Endothelial cell (in vitro differentiated cells): Measurements from ENCODE around the gene LRCOL1. TPM values are rescaled to one million over a fixed set of nuclear protein-coding genes. Genes with fewer than 3 reads are reported as not detected.
A peak's percentile ranks its signal among the peaks of the same experiment; 100 is the strongest.

Source experiments
- DNase-seq: peaks from one replicate; pipeline ENCODE4 v3.0.0; 2021; ENCODE audit warnings: low spot score
- H3K27ac Mint-ChIP-seq: one replicate; pipeline ENCODE4 v1.8.0; 2021; ENCODE audit warnings: mixed read lengths, inconsistent platforms; ENCODE audit not compliant: unreplicated experiment
- H3K27me3 Mint-ChIP-seq: one replicate; pipeline ENCODE4 v1.8.0; 2021; ENCODE audit warnings: mild to moderate bottlenecking, moderate library complexity, mixed read lengths, inconsistent platforms; ENCODE audit not compliant: unreplicated experiment
- H3K36me3 Mint-ChIP-seq: one replicate; pipeline ENCODE4 v1.8.0; 2021; ENCODE audit warnings: mild to moderate bottlenecking, low read depth, mixed read lengths, inconsistent platforms; ENCODE audit not compliant: unreplicated experiment
- H3K4me1 Mint-ChIP-seq: one replicate; pipeline ENCODE4 v1.8.0; 2021; ENCODE audit warnings: mild to moderate bottlenecking, mixed read lengths, inconsistent platforms; ENCODE audit not compliant: unreplicated experiment
- H3K4me3 Mint-ChIP-seq: one replicate; pipeline ENCODE4 v1.8.0; 2021; ENCODE audit warnings: mild to moderate bottlenecking, mixed read lengths, inconsistent platforms; ENCODE audit not compliant: unreplicated experiment
- H3K9me3 Mint-ChIP-seq: one replicate; pipeline ENCODE4 v1.8.0; 2021; ENCODE audit warnings: mixed read lengths, inconsistent platforms; ENCODE audit not compliant: unreplicated experiment
- total RNA-seq: library from RNA; stranded (reverse); fragmentation: NEBNext Ultra II Directional; extraction: Animal tissue kit (Norgen Biotek cat#: 25700); gene quantifications from one replicate; pipeline ENCODE4 v1.2.1, GENCODE V29; 2021; ENCODE audit not compliant: unreplicated experiment
- TF ChIP-seq, protein P1 (sequence below): fragments of 200-600 bp; sonication (generic); IDR thresholded peaks from one replicate; pipeline ENCODE4 v1.5.0; 2021; ENCODE audit warnings: antibody characterized with exemption; ENCODE audit not compliant: unreplicated experiment

Gene LRCOL1
- total RNA-seq, 1 donor from 2014 or later = not detected

GRCh38 chr12:132632521-132633228 lies 22.3 kb upstream of the LRCOL1 start:
- peak overlapping the region; percentile 51 for H3K4me3 Mint-ChIP-seq
- peaks cover 77% of the 10 kb centered on the region for H3K36me3 Mint-ChIP-seq
- peak overlapping the region; percentile 48 for H3K27ac Mint-ChIP-seq
- peaks cover 4% of the 10 kb centered on the region for H3K4me1 Mint-ChIP-seq
- DNase-seq = no peak
- TF ChIP-seq, protein P1, sequence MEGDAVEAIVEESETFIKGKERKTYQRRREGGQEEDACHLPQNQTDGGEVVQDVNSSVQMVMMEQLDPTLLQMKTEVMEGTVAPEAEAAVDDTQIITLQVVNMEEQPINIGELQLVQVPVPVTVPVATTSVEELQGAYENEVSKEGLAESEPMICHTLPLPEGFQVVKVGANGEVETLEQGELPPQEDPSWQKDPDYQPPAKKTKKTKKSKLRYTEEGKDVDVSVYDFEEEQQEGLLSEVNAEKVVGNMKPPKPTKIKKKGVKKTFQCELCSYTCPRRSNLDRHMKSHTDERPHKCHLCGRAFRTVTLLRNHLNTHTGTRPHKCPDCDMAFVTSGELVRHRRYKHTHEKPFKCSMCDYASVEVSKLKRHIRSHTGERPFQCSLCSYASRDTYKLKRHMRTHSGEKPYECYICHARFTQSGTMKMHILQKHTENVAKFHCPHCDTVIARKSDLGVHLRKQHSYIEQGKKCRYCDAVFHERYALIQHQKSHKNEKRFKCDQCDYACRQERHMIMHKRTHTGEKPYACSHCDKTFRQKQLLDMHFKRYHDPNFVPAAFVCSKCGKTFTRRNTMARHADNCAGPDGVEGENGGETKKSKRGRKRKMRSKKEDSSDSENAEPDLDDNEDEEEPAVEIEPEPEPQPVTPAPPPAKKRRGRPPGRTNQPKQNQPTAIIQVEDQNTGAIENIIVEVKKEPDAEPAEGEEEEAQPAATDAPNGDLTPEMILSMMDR = no peak
- H3K9me3 Mint-ChIP-seq = no peaks in the 10 kb centered on the region
- peaks cover 12% of the 10 kb centered on the region for H3K27me3 Mint-ChIP-seq

GRCh38 chr12:132631666-132632065 lies 21.3 kb upstream of the LRCOL1 start:
- peaks cover 4% of the 10 kb centered on the region for H3K4me1 Mint-ChIP-seq
- H3K27ac Mint-ChIP-seq = no peak overlapping the region
- TF ChIP-seq, protein P1 = no peak
- H3K36me3 Mint-ChIP-seq = peaks cover 68% of the 10 kb centered on the region
- no peak for DNase-seq
- no peaks in the 10 kb centered on the region for H3K9me3 Mint-ChIP-seq
- H3K4me3 Mint-ChIP-seq = no peak overlapping the region
- peaks cover 12% of the 10 kb centered on the region for H3K27me3 Mint-ChIP-seq

DNA sequence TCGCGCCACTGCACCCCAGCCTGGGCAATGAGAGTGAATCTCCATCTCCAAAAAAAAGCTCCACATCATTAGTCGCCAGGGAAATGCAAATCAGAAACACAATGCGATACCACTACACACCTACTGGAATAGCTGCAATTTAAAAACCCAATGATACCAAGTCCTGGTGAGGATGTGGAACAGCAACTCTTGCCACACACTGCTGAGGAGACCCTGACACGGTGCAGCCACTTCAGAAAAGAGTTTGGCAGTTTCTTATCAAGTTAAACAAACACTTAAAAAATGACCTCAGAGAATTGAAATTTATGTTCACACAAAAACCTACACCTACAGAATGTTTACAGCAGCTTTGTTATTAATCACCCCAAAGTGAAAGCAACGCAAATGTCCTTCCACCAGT lies 20.3 kb upstream of the LRCOL1 start:
- peak overlapping the region; percentile 77 for H3K4me3 Mint-ChIP-seq
- H3K4me1 Mint-ChIP-seq = peaks cover under 1% of the 10 kb centered on the region
- H3K36me3 Mint-ChIP-seq = peaks cover 63% of the 10 kb centered on the region

GRCh38 chr12:132629330-132629729 lies 18.9 kb upstream of the LRCOL1 start:
- TF ChIP-seq, protein P1 = no peak
- Mint-ChIP-seq H3K27ac (no peak overlapping the region), H3K4me3 (no peak overlapping the region), H3K4me1 (no peaks in the 10 kb centered on the region), H3K9me3 (no peaks in the 10 kb centered on the region), H3K36me3 (peaks cover 54% of the 10 kb centered on the region), H3K27me3 (peaks cover 3% of the 10 kb centered on the region)
- no peak for DNase-seq

More for the DNA sequence above, 20.3 kb upstream of the LRCOL1 start:
- no peaks in the 10 kb centered on the region for H3K9me3 Mint-ChIP-seq
- no peak overlapping the region for H3K27ac Mint-ChIP-seq
- DNase-seq = no peak
- TF ChIP-seq, protein P1 = no peak
- peaks cover 9% of the 10 kb centered on the region for H3K27me3 Mint-ChIP-seq

DNA sequence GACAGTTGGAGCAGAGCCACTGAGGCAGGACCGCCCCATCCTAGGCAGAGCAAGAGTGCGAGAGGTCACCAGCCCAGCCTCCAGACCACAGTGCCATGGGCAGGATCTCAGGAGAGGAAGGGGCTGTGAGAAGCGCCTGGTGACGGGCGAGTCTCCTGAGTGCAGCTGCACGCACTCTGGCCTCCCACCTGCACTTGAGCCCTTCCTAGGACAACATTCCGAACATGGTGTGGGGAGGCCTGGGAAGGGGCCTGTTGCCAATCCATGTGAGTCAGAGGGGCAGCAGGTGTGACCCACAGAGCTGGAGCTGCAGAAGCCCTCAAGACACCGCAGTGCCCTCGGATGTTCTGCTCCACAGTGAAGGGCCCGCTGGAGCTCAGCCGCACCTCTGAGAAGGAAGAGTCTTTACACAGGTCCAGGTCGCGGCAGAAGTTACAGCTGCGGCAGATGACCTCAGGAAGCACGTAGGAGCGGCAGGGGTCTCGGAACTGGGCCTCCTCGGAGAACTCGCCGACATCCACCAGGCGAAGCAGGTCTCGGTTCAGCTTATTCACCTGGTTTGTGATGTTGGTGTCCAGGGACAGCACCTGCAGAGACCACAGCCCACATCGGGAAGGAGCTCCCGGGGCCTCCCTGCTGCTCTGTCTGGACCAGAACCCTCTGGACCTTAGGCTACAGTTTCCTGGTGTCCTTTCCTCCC lies 15.5 kb upstream of the LRCOL1 start:
- DNase-seq = no peak
- Mint-ChIP-seq H3K27ac (no peak overlapping the region), H3K4me1 (no peaks in the 10 kb centered on the region), H3K36me3 (peaks cover 44% of the 10 kb centered on the region), H3K4me3 (no peak overlapping the region), H3K9me3 (no peaks in the 10 kb centered on the region), H3K27me3 (peaks cover 10% of the 10 kb centered on the region)
- TF ChIP-seq, protein P1 = no peak
